ENCODE data around the gene MCOLN2. TPM values are rescaled to one million over a fixed set of nuclear protein-coding genes. Genes with fewer than 3 reads are reported as not detected.
A peak's percentile ranks its signal among the peaks of the same experiment; 100 is the strongest.

MCOLN2 gene
- total and polyA plus RNA-seq, 2 of the 4 experiments (the other 2 are of a cell fraction): 0.43 to 0.54 TPM

- ChIA-PET CTCF (interaction anchor here (1.4 kb wide), 1 partner anchor 75 kb away, joined by 5 read pairs; no protein-coding TSS in a partner anchor), POLR2A (ENCODE audit: unreplicated experiment) (no interaction called here)
- Histone ChIP-seq H2BK20ac (ENCODE audit: low read depth, low read length) (no peak overlapping the region), H2BK120ac (ENCODE audit: low read depth, low read length) (no peak overlapping the region), H3K27ac (ENCODE audit: insufficient read depth, low read length) (no peak overlapping the region), H3K4me1 (ENCODE audit: control insufficient read depth, insufficient read depth, low read length) (no peaks in the 10 kb centered on the region), H3K9me3 (ENCODE audit: control insufficient read depth, insufficient read depth, low read length) (0 out of 2 replicates have a peak, but pooled peaks cover 2% of the 10 kb centered on the region), H2BK15ac (ENCODE audit: low read depth, low read length) (no peak overlapping the region), H3K79me1 (ENCODE audit: low read depth in 1 of 2, low read length in 2 of 2) (no peaks in the 10 kb centered on the region), H3K9me1 (ENCODE audit: insufficient read depth, low read length) (no peaks in the 10 kb centered on the region), H4K5ac (ENCODE audit: low read depth, low read length) (no peak overlapping the region), H3K4me3 (ENCODE audit: insufficient read depth, low read depth, low read length) (no peak overlapping the region), H4K8ac (ENCODE audit: low read depth in 2 of 2, low read length in 2 of 2) (no peak overlapping the region), H2AK9ac (replicated peaks; ENCODE audit: low read depth, low read length, poor library complexity) (no peak overlapping the region), H3K14ac (replicated peaks; ENCODE audit: low read depth, low read length) (no peak overlapping the region), H3K4me2 (ENCODE audit: low read depth, low read length) (no peak overlapping the region), H4K20me1 (ENCODE audit: insufficient read depth, low read length) (no peaks in the 10 kb centered on the region), H3K23ac (ENCODE audit: low read depth, low read length) (no peak overlapping the region; the same call in 1 of the 2 replicates), H2BK5ac (ENCODE audit: low read depth, low read length, poor library complexity, severe bottlenecking) (no peak overlapping the region), H4K91ac (ENCODE audit: insufficient read depth, low read depth, low read length) (no peak overlapping the region), H2AFZ (replicated peaks; ENCODE audit: low read length, poor library complexity) (no peak overlapping the region), H3K9ac (ENCODE audit: low read depth, low read length) (no peak overlapping the region), H3K56ac (ENCODE audit: extremely low read depth, insufficient read depth, low read length) (no peak overlapping the region), H3K18ac (ENCODE audit: low read depth, low read length) (no peak overlapping the region), H3K4ac (ENCODE audit: low read depth, low read length) (no peak overlapping the region), H2AK5ac (ENCODE audit: low read depth, low read length) (no peak overlapping the region), H3K36me3 (ENCODE audit: control insufficient read depth, insufficient read depth, low read length) (no peaks in the 10 kb centered on the region), H3K27me3 (ENCODE audit: control insufficient read depth, insufficient read depth, low read length) (peaks cover 31% of the 10 kb centered on the region)
- dilution Hi-C loops (cut with HindIII; ENCODE audit: low sequenced_read_pairs, unreplicated experiment) (no loop called here), intact Hi-C loops (cut with micrococcal nuclease) (loop anchor here (1.0 kb wide), 1 partner anchor 40 kb away; no protein-coding TSS in a partner anchor), in situ Hi-C loops (cut with MboI; ENCODE audit: low sequenced_read_pairs) (no loop called here)
- ATAC-seq (ENCODE audit: low read depth): no peak
- TF ChIP-seq CEBPB (IDR thresholded peaks at IDR 0.05; ENCODE audit: low read depth, low read length): no peak
- no peak for TF ChIP-seq FOS (IDR thresholded peaks at IDR 0.05; ENCODE audit: low read depth, low read length)
- no peak for TF ChIP-seq MAFK (IDR thresholded peaks at IDR 0.05; ENCODE audit: low read depth, low read length)
- no peak for TF ChIP-seq ELK1 (IDR thresholded peaks at IDR 0.05; ENCODE audit: borderline replicate concordance, low read depth, low read length)
- no peak for TF ChIP-seq BHLHE40 (IDR thresholded peaks at IDR 0.05; ENCODE audit: low read depth, low read length)
- no peak for TF ChIP-seq NFE2L2 (IDR thresholded peaks at IDR 0.05; ENCODE audit: low read depth, low read length)
- no peak for TF ChIP-seq MAZ (IDR thresholded peaks at IDR 0.05; ENCODE audit: borderline replicate concordance, low read depth, low read length)
- TF ChIP-seq USF2 (IDR thresholded peaks at IDR 0.05; ENCODE audit: low read depth, low read length): no peak
- no peak for TF ChIP-seq RCOR1 (IDR thresholded peaks at IDR 0.05; ENCODE audit: insufficient replicate concordance, low read length)
- no peak for TF ChIP-seq SMC3 (IDR thresholded peaks at IDR 0.05; ENCODE audit: low read depth, low read length)
- no peak for TF ChIP-seq RFX5 (IDR thresholded peaks at IDR 0.05; ENCODE audit: low read depth, low read length)
- TF ChIP-seq, protein P1, sequence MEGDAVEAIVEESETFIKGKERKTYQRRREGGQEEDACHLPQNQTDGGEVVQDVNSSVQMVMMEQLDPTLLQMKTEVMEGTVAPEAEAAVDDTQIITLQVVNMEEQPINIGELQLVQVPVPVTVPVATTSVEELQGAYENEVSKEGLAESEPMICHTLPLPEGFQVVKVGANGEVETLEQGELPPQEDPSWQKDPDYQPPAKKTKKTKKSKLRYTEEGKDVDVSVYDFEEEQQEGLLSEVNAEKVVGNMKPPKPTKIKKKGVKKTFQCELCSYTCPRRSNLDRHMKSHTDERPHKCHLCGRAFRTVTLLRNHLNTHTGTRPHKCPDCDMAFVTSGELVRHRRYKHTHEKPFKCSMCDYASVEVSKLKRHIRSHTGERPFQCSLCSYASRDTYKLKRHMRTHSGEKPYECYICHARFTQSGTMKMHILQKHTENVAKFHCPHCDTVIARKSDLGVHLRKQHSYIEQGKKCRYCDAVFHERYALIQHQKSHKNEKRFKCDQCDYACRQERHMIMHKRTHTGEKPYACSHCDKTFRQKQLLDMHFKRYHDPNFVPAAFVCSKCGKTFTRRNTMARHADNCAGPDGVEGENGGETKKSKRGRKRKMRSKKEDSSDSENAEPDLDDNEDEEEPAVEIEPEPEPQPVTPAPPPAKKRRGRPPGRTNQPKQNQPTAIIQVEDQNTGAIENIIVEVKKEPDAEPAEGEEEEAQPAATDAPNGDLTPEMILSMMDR (conservative IDR thresholded peaks at IDR 0.05; ENCODE audit: low read depth, low read length): no peak
- no peak for TF ChIP-seq POLR2A (IDR thresholded peaks at IDR 0.05; ENCODE audit: low read depth, low read length)
- TF ChIP-seq RAD21 (IDR thresholded peaks at IDR 0.05; ENCODE audit: low read length): no peak
- 40% methylated on average over 1 of the region's 4 CpGs; no CpG with 5 or more reads in 1 of the 2 experiments for WGBS, 2 experiments (ENCODE audit: extremely low coverage in 2 of 2, insufficient read length in 1 of 2)
- peak; percentile 10 for DNase-seq
- BruUV-seq (replicated peaks): no TSS peak
Measured at GRCh38 chr1:85019994-85020393, 23.1 kb upstream of the MCOLN2 start.

All from IMR-90 (cell line).